A549 (cell line): ENCODE results near the gene ATG2A. TPM values are rescaled to one million over a fixed set of nuclear protein-coding genes. Genes with fewer than 3 reads are reported as not detected.

ENCODE experiments used
- ATAC-seq, 2 experiments: fragments of 200-7000 bp in 1 of 2; fragments of >200 bp in 1 of 2; cut with Nextera tagmentation in 1 of 2; cut with Tn5 transposase in 1 of 2; 3 replicates each; pipeline versions ENCODE4 v1.8.0 to v1.9.1; 2018 to 2020; ENCODE audit warnings: mild to moderate bottlenecking in 1 of 2, moderate library complexity in 1 of 2
- CTCF ChIA-PET: fragments of 300-600 bp; sonication (Branson Sonifier 250); formaldehyde crosslinking; extraction: SDS; loops from one replicate; lab custom pipeline; 2021; ENCODE audit warnings: antibody characterized with exemption, inconsistent platforms; lab: Yijun Ruan, JAX
- POLR2A ChIA-PET: fragments of 350-600 bp; formaldehyde crosslinking; extraction: SDS; loops from one replicate; lab custom pipeline; 2021; ENCODE audit warnings: antibody characterized with exemption, inconsistent platforms; lab: Yijun Ruan, JAX
- DNase-seq, 2 experiments: peaks; one replicate each; pipeline versions ENCODE4 v3.0.0 to v3.0.0-alpha.2; 2011 to 2016; ENCODE audit warnings: low read depth in 1 of 2, low spot score in 1 of 2
- FAIRE-seq: peaks from 2 replicates; lab custom pipeline; 2011; peaks lifted over from hg19 to GRCh38; lab: Jason Lieb, UNC
- H3K27ac ChIP-seq, 2 experiments: fragments of >200 bp; sonication (Bioruptor Twin); formaldehyde crosslinking; 3 replicates each; pipeline ENCODE4 v1.5.1; 2016 to 2017
- H3K4me1 ChIP-seq: fragments of >200 bp; sonication (Bioruptor Twin); formaldehyde crosslinking; 3 replicates; pipeline ENCODE4 v1.6.1; 2016
- H3K4me2 ChIP-seq: fragments of >200 bp; sonication (Bioruptor Twin); formaldehyde crosslinking; 3 replicates; pipeline ENCODE4 v1.6.1; 2016
- H3K4me3 ChIP-seq: fragments of >200 bp; sonication (Bioruptor Twin); formaldehyde crosslinking; 3 replicates; pipeline ENCODE4 v1.5.1; 2016
- H3K9me3 ChIP-seq: fragments of >200 bp; sonication (Bioruptor Twin); formaldehyde crosslinking; 3 replicates; pipeline ENCODE4 v1.6.1; 2016
- GATA3 ChIP-seq: IDR thresholded peaks from 2 replicates; pipeline ENCODE4 v1.6.1; 2012; ENCODE audit warnings: borderline replicate concordance
- HES2 ChIP-seq: fragments of >200 bp; sonication (Bioruptor Twin); formaldehyde crosslinking; IDR thresholded peaks from 2 replicates; pipeline ENCODE4 v1.6.1; 2016
- KDM1A ChIP-seq: fragments of 200-600 bp; sonication (generic); IDR thresholded peaks from 2 replicates; pipeline ENCODE4 v1.6.1; 2016; ENCODE audit warnings: low read depth, mild to moderate bottlenecking
- PHF8 ChIP-seq: fragments of 200-600 bp; sonication (generic); IDR thresholded peaks from 2 replicates; pipeline ENCODE4 v1.6.1; 2016; ENCODE audit warnings: low read depth, mild to moderate bottlenecking, antibody characterized with exemption, moderate library complexity, borderline replicate concordance
- POLR2AphosphoS2 ChIP-seq: conservative IDR thresholded peaks from 2 replicates; pipeline ENCODE4 v1.6.1; 2012; ENCODE audit warnings: low read length, improper control_type of control experiment, inconsistent platforms
- RCOR1 ChIP-seq: fragments of 150-350 bp; IDR thresholded peaks from 2 replicates; pipeline ENCODE4 v1.6.1; 2014; ENCODE audit warnings: antibody characterized with exemption, low read length, low read depth
- WGBS: methylation state at CpG from one replicate; pipeline ENCODE4 v1.1.6; 2017; ENCODE audit errors: missing lambda C conversion rate; 5-methylcytosine and 5-hydroxymethylcytosine counted together
- polyA plus RNA-seq, 4 experiments: library from polyadenylated mRNA; depleted of rRNA in 3 of 4; stranded (reverse); fragments of >200 nt; fragmentation: RNase III in 1 of 4; extraction: RNeasy Plus Mini Kit Qiagen cat#74134 plus additional on column Dnase treatment in 1 of 4; gene quantifications; 2 replicates in 3 of 4; 3 replicates in 1 of 4; pipeline ENCODE4 v1.2.3, GENCODE V29; 2011 to 2017
- small RNA-seq, 6 experiments: library from RNA; depleted of rRNA; stranded (forward); fragments of <200 nt; gene quantifications; one replicate each; pipeline ENCODE3, GENCODE V24; 2012

ATG2A gene
- polyA plus RNA-seq, 2 of the 4 experiments (the other 2 are of a cell fraction): 3.1 to 13.4 TPM

GRCh38 chr11:64845129-64845775 lies 71.8 kb downstream of the ATG2A start:
- ATAC-seq: no peak
- POLR2A ChIA-PET: interaction anchor here (1.5 kb wide), 1 partner anchor 33 kb away, joined by 5 read pairs; the partner anchor contains the start of gene EHD1
- no peak for DNase-seq
- Histone ChIP-seq H3K27ac (peak overlapping the region; percentile 78 to 82), H3K4me3 (peak overlapping the region; percentile 51; the same call in 2 of the 3 replicates), H3K4me1 (peaks cover 59% of the 10 kb centered on the region), H3K9me3 (no peaks in the 10 kb centered on the region), H3K4me2 (peak overlapping the region; percentile 91)
- no peak for FAIRE-seq
- WGBS: 59% methylated on average over 9 of the region's 9 CpGs
- no peak for TF ChIP-seq GATA3
- TF ChIP-seq PHF8: no peak
- TF ChIP-seq POLR2AphosphoS2: no peak
- TF ChIP-seq RCOR1: no peak
- TF ChIP-seq HES2: no peak
- TF ChIP-seq KDM1A: no peak
- CTCF ChIA-PET: interaction anchor here (1.1 to 39.4 kb wide), 14 partner anchors 11 to 181 kb away, joined by 3 to 1607 read pairs (median 12); partner anchors contain the start of genes ARL2, EHD1, MEN1 and SNX15

Small RNA genes lying within 50 kb of the gene (small RNA-seq; reads per million reads assigned to genes)
- gene MIR6749 (0 reads per million in 6 experiments), gene MIR6750 (0 reads per million in 6 experiments)

Other genes with a start within 250 kb of the ATG2A start
- not detected in 2 replicates for gene NRXN2, start 194.0 kb downstream of the ATG2A start, polyA plus RNA-seq (2011; rRNA removed)
- gene NRXN2, start 194.0 kb downstream of the ATG2A start, polyA plus RNA-seq (2017; fragmentation: RNase III; extraction: RNeasy Plus Mini Kit Qiagen cat#74134 plus additional on column Dnase treatment): 0.04 to 0.17 TPM (median 0.07 TPM) in 3 replicates
- 0.88 and 0.95 TPM in 2 replicates for gene RASGRP2, start 173.1 kb downstream of the ATG2A start, polyA plus RNA-seq (2011; rRNA removed)
- 0.89 to 1.1 TPM (median 0.94 TPM) in 3 replicates for gene RASGRP2, start 173.1 kb downstream of the ATG2A start, polyA plus RNA-seq (2017; fragmentation: RNase III; extraction: RNeasy Plus Mini Kit Qiagen cat#74134 plus additional on column Dnase treatment)
- gene PYGM, start 157.2 kb downstream of the ATG2A start, polyA plus RNA-seq (2011; rRNA removed): 0.22 and 0.40 TPM in 2 replicates
- gene PYGM, start 157.2 kb downstream of the ATG2A start, polyA plus RNA-seq (2017; fragmentation: RNase III; extraction: RNeasy Plus Mini Kit Qiagen cat#74134 plus additional on column Dnase treatment): 0.23 to 0.51 TPM (median 0.39 TPM) in 3 replicates
- gene SF1, start 138.7 kb downstream of the ATG2A start, polyA plus RNA-seq (2011; rRNA removed): 88.8 and 104 TPM in 2 replicates
- 268 to 341 TPM (median 310 TPM) in 3 replicates for gene SF1, start 138.7 kb downstream of the ATG2A start, polyA plus RNA-seq (2017; fragmentation: RNase III; extraction: RNeasy Plus Mini Kit Qiagen cat#74134 plus additional on column Dnase treatment)
- 9.4 and 10.2 TPM in 2 replicates for gene MAP4K2, start 114.0 kb downstream of the ATG2A start, polyA plus RNA-seq (2011; rRNA removed)
- 8.4 to 10.6 TPM (median 9.9 TPM) in 3 replicates for gene MAP4K2, start 114.0 kb downstream of the ATG2A start, polyA plus RNA-seq (2017; fragmentation: RNase III; extraction: RNeasy Plus Mini Kit Qiagen cat#74134 plus additional on column Dnase treatment)
- gene MEN1, start 106.7 kb downstream of the ATG2A start, polyA plus RNA-seq (2011; rRNA removed): 17.0 and 18.5 TPM in 2 replicates
- 30.2 to 35.5 TPM (median 34.7 TPM) in 3 replicates for gene MEN1, start 106.7 kb downstream of the ATG2A start, polyA plus RNA-seq (2017; fragmentation: RNase III; extraction: RNeasy Plus Mini Kit Qiagen cat#74134 plus additional on column Dnase treatment)
- gene CDC42BPG, start 72.6 kb downstream of the ATG2A start, polyA plus RNA-seq (2011; rRNA removed): 0.35 and 0.50 TPM in 2 replicates
- 1.0 to 1.1 TPM (median 1.0 TPM) in 3 replicates for gene CDC42BPG, start 72.6 kb downstream of the ATG2A start, polyA plus RNA-seq (2017; fragmentation: RNase III; extraction: RNeasy Plus Mini Kit Qiagen cat#74134 plus additional on column Dnase treatment)
- gene EHD1, start 38.6 kb downstream of the ATG2A start, polyA plus RNA-seq (2011; rRNA removed): 25.9 and 27.7 TPM in 2 replicates
- 37.8 to 52.4 TPM (median 43.4 TPM) in 3 replicates for gene EHD1, start 38.6 kb downstream of the ATG2A start, polyA plus RNA-seq (2017; fragmentation: RNase III; extraction: RNeasy Plus Mini Kit Qiagen cat#74134 plus additional on column Dnase treatment)
- gene PPP2R5B, start 7.5 kb upstream of the ATG2A start, polyA plus RNA-seq (2011; rRNA removed): 6.9 and 11.1 TPM in 2 replicates
- 3.9 to 6.1 TPM (median 5.7 TPM) in 3 replicates for gene PPP2R5B, start 7.5 kb upstream of the ATG2A start, polyA plus RNA-seq (2017; fragmentation: RNase III; extraction: RNeasy Plus Mini Kit Qiagen cat#74134 plus additional on column Dnase treatment)
- not detected in 2 replicates for gene GPHA2, start 18.7 kb upstream of the ATG2A start, polyA plus RNA-seq (2011; rRNA removed)
- gene GPHA2, start 18.7 kb upstream of the ATG2A start, polyA plus RNA-seq (2017; fragmentation: RNase III; extraction: RNeasy Plus Mini Kit Qiagen cat#74134 plus additional on column Dnase treatment): not detected in 3 replicates
- 0.12 and 0.24 TPM in 2 replicates for gene MAJIN, start 54.9 kb upstream of the ATG2A start, polyA plus RNA-seq (2011; rRNA removed)
- gene MAJIN, start 54.9 kb upstream of the ATG2A start, polyA plus RNA-seq (2017; fragmentation: RNase III; extraction: RNeasy Plus Mini Kit Qiagen cat#74134 plus additional on column Dnase treatment): not detected in 3 replicates
- gene BATF2, start 79.8 kb upstream of the ATG2A start, polyA plus RNA-seq (2011; rRNA removed): 0.67 and 0.79 TPM in 2 replicates
- gene BATF2, start 79.8 kb upstream of the ATG2A start, polyA plus RNA-seq (2017; fragmentation: RNase III; extraction: RNeasy Plus Mini Kit Qiagen cat#74134 plus additional on column Dnase treatment): 0.21 to 0.35 TPM (median 0.29 TPM) in 3 replicates
- 117 and 129 TPM in 2 replicates for gene ARL2, start 97.0 kb upstream of the ATG2A start, polyA plus RNA-seq (2011; rRNA removed)
- gene ARL2, start 97.0 kb upstream of the ATG2A start, polyA plus RNA-seq (2017; fragmentation: RNase III; extraction: RNeasy Plus Mini Kit Qiagen cat#74134 plus additional on column Dnase treatment): 136 to 166 TPM (median 160 TPM) in 3 replicates
- 13.4 and 15.8 TPM in 2 replicates for gene SNX15, start 110.2 kb upstream of the ATG2A start, polyA plus RNA-seq (2011; rRNA removed)
- gene SNX15, start 110.2 kb upstream of the ATG2A start, polyA plus RNA-seq (2017; fragmentation: RNase III; extraction: RNeasy Plus Mini Kit Qiagen cat#74134 plus additional on column Dnase treatment): 17.0 to 18.4 TPM (median 17.7 TPM) in 3 replicates
- 9.4 and 12.9 TPM in 2 replicates for gene SAC3D1, start 124.0 kb upstream of the ATG2A start, polyA plus RNA-seq (2011; rRNA removed)
- 29.0 to 31.0 TPM (median 30.4 TPM) in 3 replicates for gene SAC3D1, start 124.0 kb upstream of the ATG2A start, polyA plus RNA-seq (2017; fragmentation: RNase III; extraction: RNeasy Plus Mini Kit Qiagen cat#74134 plus additional on column Dnase treatment)
- not detected in 2 replicates for gene NAALADL1, start 141.3 kb upstream of the ATG2A start, polyA plus RNA-seq (2011; rRNA removed)
- gene NAALADL1, start 141.3 kb upstream of the ATG2A start, polyA plus RNA-seq (2017; fragmentation: RNase III; extraction: RNeasy Plus Mini Kit Qiagen cat#74134 plus additional on column Dnase treatment): not detected in 3 replicates
- 28.0 and 30.9 TPM in 2 replicates for gene CDCA5, start 166.8 kb upstream of the ATG2A start, polyA plus RNA-seq (2011; rRNA removed)
- 43.1 to 46.0 TPM (median 44.1 TPM) in 3 replicates for gene CDCA5, start 166.8 kb upstream of the ATG2A start, polyA plus RNA-seq (2017; fragmentation: RNase III; extraction: RNeasy Plus Mini Kit Qiagen cat#74134 plus additional on column Dnase treatment)
- gene ZFPL1, start 167.0 kb upstream of the ATG2A start, polyA plus RNA-seq (2011; rRNA removed): 27.7 and 30.1 TPM in 2 replicates
- gene ZFPL1, start 167.0 kb upstream of the ATG2A start, polyA plus RNA-seq (2017; fragmentation: RNase III; extraction: RNeasy Plus Mini Kit Qiagen cat#74134 plus additional on column Dnase treatment): 29.2 to 33.5 TPM (median 31.7 TPM) in 3 replicates
- gene VPS51, start 179.0 kb upstream of the ATG2A start, polyA plus RNA-seq (2011; rRNA removed): 37.2 and 44.7 TPM in 2 replicates
- gene VPS51, start 179.0 kb upstream of the ATG2A start, polyA plus RNA-seq (2017; fragmentation: RNase III; extraction: RNeasy Plus Mini Kit Qiagen cat#74134 plus additional on column Dnase treatment): 46.7 to 51.7 TPM (median 51.0 TPM) in 3 replicates
- gene TM7SF2, start 194.7 kb upstream of the ATG2A start, polyA plus RNA-seq (2011; rRNA removed): 8.2 and 9.6 TPM in 2 replicates
- 6.9 to 9.7 TPM (median 8.2 TPM) in 3 replicates for gene TM7SF2, start 194.7 kb upstream of the ATG2A start, polyA plus RNA-seq (2017; fragmentation: RNase III; extraction: RNeasy Plus Mini Kit Qiagen cat#74134 plus additional on column Dnase treatment)
- gene ZNHIT2, start 200.5 kb upstream of the ATG2A start, polyA plus RNA-seq (2011; rRNA removed): 5.5 and 6.0 TPM in 2 replicates
- 12.4 to 14.0 TPM (median 13.5 TPM) in 3 replicates for gene ZNHIT2, start 200.5 kb upstream of the ATG2A start, polyA plus RNA-seq (2017; fragmentation: RNase III; extraction: RNeasy Plus Mini Kit Qiagen cat#74134 plus additional on column Dnase treatment)
- 401 and 591 TPM in 2 replicates for gene FAU, start 204.9 kb upstream of the ATG2A start, polyA plus RNA-seq (2011; rRNA removed)
- 866 to 893 TPM (median 878 TPM) in 3 replicates for gene FAU, start 204.9 kb upstream of the ATG2A start, polyA plus RNA-seq (2017; fragmentation: RNase III; extraction: RNeasy Plus Mini Kit Qiagen cat#74134 plus additional on column Dnase treatment)
- 55.5 and 61.8 TPM in 2 replicates for gene MRPL49, start 205.1 kb upstream of the ATG2A start, polyA plus RNA-seq (2011; rRNA removed)
- gene MRPL49, start 205.1 kb upstream of the ATG2A start, polyA plus RNA-seq (2017; fragmentation: RNase III; extraction: RNeasy Plus Mini Kit Qiagen cat#74134 plus additional on column Dnase treatment): 62.7 to 65.5 TPM (median 64.5 TPM) in 3 replicates
- gene SYVN1, start 217.3 kb upstream of the ATG2A start, polyA plus RNA-seq (2011; rRNA removed): 21.4 and 50.4 TPM in 2 replicates
- 22.4 to 26.9 TPM (median 25.1 TPM) in 3 replicates for gene SYVN1, start 217.3 kb upstream of the ATG2A start, polyA plus RNA-seq (2017; fragmentation: RNase III; extraction: RNeasy Plus Mini Kit Qiagen cat#74134 plus additional on column Dnase treatment)